GM18499 (cell line): ENCODE measurements around the gene HEPHL1.

ENCODE experiments used
- ATAC-seq: cut with Tn5 transposase; IDR thresholded peaks from one replicate; pipeline ENCODE4 v1.9.1; 2021; ENCODE audit warnings: moderate number of reproducible peaks; ENCODE audit not compliant: insufficient read depth, unreplicated experiment

The HEPHL1 gene

GRCh38 chr11:94017446-94017845 is 3.7 kb upstream of the HEPHL1 start:
- no peak for ATAC-seq

GRCh38 chr11:94018721-94019120 is 2.4 kb upstream of the HEPHL1 start:
- no peak for ATAC-seq

GRCh38 chr11:94023856-94024255 is 2.7 kb downstream of the HEPHL1 start:
- ATAC-seq, result no peak

- ATAC-seq, result no peak
These were observed 3.4 kb downstream of the HEPHL1 start for GRCh38 chr11:94024547-94024946.

GRCh38 chr11:94025690-94026394 is 4.7 kb downstream of the HEPHL1 start:
- ATAC-seq, result no peak

- no peak for ATAC-seq
These were observed 6.1 kb downstream of the HEPHL1 start for GRCh38 chr11:94027210-94027609.

GRCh38 chr11:94028436-94028835 is 7.3 kb downstream of the HEPHL1 start:
- ATAC-seq, result no peak

- ATAC-seq, result no peak
These were observed 8.9 kb downstream of the HEPHL1 start for GRCh38 chr11:94030059-94030458.

GRCh38 chr11:94031625-94032024 is 10.5 kb downstream of the HEPHL1 start:
- ATAC-seq, result no peak

GRCh38 chr11:94032066-94032465 is 10.9 kb downstream of the HEPHL1 start:
- ATAC-seq, result no peak

GRCh38 chr11:94032725-94033124 is 11.6 kb downstream of the HEPHL1 start:
- no peak for ATAC-seq

- no peak for ATAC-seq
These were observed 13.1 kb downstream of the HEPHL1 start for GRCh38 chr11:94034207-94034606.

GRCh38 chr11:94036096-94036495 is 14.9 kb downstream of the HEPHL1 start:
- no peak for ATAC-seq

- ATAC-seq, result no peak
These were observed 22.1 kb downstream of the HEPHL1 start for GRCh38 chr11:94043241-94043640.

GRCh38 chr11:94046796-94047195 is 25.6 kb downstream of the HEPHL1 start:
- ATAC-seq, result no peak

- no peak for ATAC-seq
These were observed 27.0 kb downstream of the HEPHL1 start for GRCh38 chr11:94048032-94048709.

- ATAC-seq, result no peak
These were observed 28.2 kb downstream of the HEPHL1 start for GRCh38 chr11:94049351-94049750.

GRCh38 chr11:94058630-94059029 is 37.5 kb downstream of the HEPHL1 start:
- no peak for ATAC-seq

- ATAC-seq, result no peak
These were observed 37.9 kb downstream of the HEPHL1 start for GRCh38 chr11:94059065-94059464.

- ATAC-seq, result no peak
These were observed 39.2 kb downstream of the HEPHL1 start for GRCh38 chr11:94060401-94060800.

- ATAC-seq, result no peak
These were observed 41.2 kb downstream of the HEPHL1 start for GRCh38 chr11:94062360-94062759.

GRCh38 chr11:94066901-94067429 is 45.8 kb downstream of the HEPHL1 start:
- no peak for ATAC-seq
